Endodermal cell (in vitro differentiated cells): ENCODE measurements around the gene AUTS2. TPM values are rescaled to one million over a fixed set of nuclear protein-coding genes. Genes with fewer than 3 reads are reported as not detected.
A peak's percentile ranks its signal among the peaks of the same experiment; 100 is the strongest.

Source experiments
- DNase-seq: peaks from one replicate; pipeline ENCODE4 v3.0.0-alpha.2; 2017
- H3K27ac ChIP-seq: 2 replicates; pipeline ENCODE4 v1.5.1; 2013; ENCODE audit warnings: mild to moderate bottlenecking, low read depth, low read length, moderate library complexity
- H3K27me3 ChIP-seq: 2 replicates; pipeline ENCODE4 v1.6.1; 2013; ENCODE audit warnings: mild to moderate bottlenecking, low read length, moderate library complexity; ENCODE audit not compliant: insufficient read depth, control insufficient read depth, poor library complexity, severe bottlenecking
- H3K36me3 ChIP-seq: 2 replicates; pipeline ENCODE4 v1.7.0; 2013; ENCODE audit warnings: mild to moderate bottlenecking, low read length, moderate library complexity; ENCODE audit not compliant: control insufficient read depth, insufficient read depth
- H3K4me1 ChIP-seq: one replicate; pipeline ENCODE4 v1.7.0; 2013; ENCODE audit warnings: low read length; ENCODE audit not compliant: control insufficient read depth, insufficient read depth
- H3K4me3 ChIP-seq: 2 replicates; pipeline ENCODE4 v1.5.1; 2013; ENCODE audit warnings: mild to moderate bottlenecking, low read length, moderate library complexity
- H3K9ac ChIP-seq: 2 replicates; pipeline ENCODE4 v1.6.1; 2013; ENCODE audit warnings: mild to moderate bottlenecking, low read length, moderate library complexity; ENCODE audit not compliant: poor library complexity, severe bottlenecking; ENCODE audit errors: extremely low read depth
- H3K9me3 ChIP-seq: 2 replicates; pipeline ENCODE4 v1.6.1; 2013; ENCODE audit warnings: mild to moderate bottlenecking, low read length, moderate library complexity; ENCODE audit not compliant: control insufficient read depth
- H3K27ac Mint-ChIP-seq: 2 replicates; pipeline ENCODE4 v1.8.0; 2020; ENCODE audit warnings: mixed read lengths
- H3K27me3 Mint-ChIP-seq: 2 replicates; pipeline ENCODE4 v1.8.0; 2021; ENCODE audit warnings: mild to moderate bottlenecking, mixed read lengths; ENCODE audit not compliant: insufficient read depth
- H3K36me3 Mint-ChIP-seq: 2 replicates; pipeline ENCODE4 v1.8.0; 2020; ENCODE audit warnings: low read depth, mixed read lengths
- H3K4me1 Mint-ChIP-seq: 2 replicates; pipeline ENCODE4 v1.8.0; 2020; ENCODE audit warnings: mixed read lengths
- H3K4me3 Mint-ChIP-seq: 2 replicates; pipeline ENCODE4 v1.8.0; 2020; ENCODE audit warnings: mild to moderate bottlenecking, moderate library complexity, mixed read lengths
- H3K9me3 Mint-ChIP-seq: 2 replicates; pipeline ENCODE4 v1.8.0; 2020; ENCODE audit warnings: mild to moderate bottlenecking, mixed read lengths
- CTCF ChIP-seq: fragments of 200-600 bp; sonication (generic); conservative IDR thresholded peaks from 2 replicates; pipeline ENCODE4 v1.5.0; 2021; ENCODE audit warnings: antibody characterized with exemption, mild to moderate bottlenecking
- WGBS, 2 experiments: methylation state at CpG; one replicate each; pipeline versions ENCODE4 v1.1.5 to v1.1.7; 2013; ENCODE audit warnings: missing lambda C conversion rate in 2 of 2, mixed read lengths in 1 of 2; ENCODE audit not compliant: insufficient coverage in 1 of 2, insufficient read length in 1 of 2; 5-methylcytosine and 5-hydroxymethylcytosine counted together
- total RNA-seq, 2 donors: library from RNA; stranded (reverse); fragmentation: NEBNext Ultra II Directional in 1 of 2; extraction: Animal tissue kit (Norgen Biotek cat#: 25700) in 1 of 2; gene quantifications; 2 replicates in 1 of 2; 3 replicates in 1 of 2; pipeline ENCODE4 v1.2.1, GENCODE V29; 2021

The AUTS2 gene
- total RNA-seq, 2 donors from 2014 or later: 76.8 to 106 TPM

GRCh38 chr7:69701288-69701687, 103.0 kb downstream of the AUTS2 start:
- peaks cover 80% of the 10 kb centered on the region for H3K4me1 Mint-ChIP-seq
- Histone ChIP-seq H3K27ac (no peak overlapping the region), H3K36me3 (no peaks in the 10 kb centered on the region), H3K9me3 (no peaks in the 10 kb centered on the region), H3K9ac (peak overlapping the region; percentile 16), H3K4me1 (peaks cover 35% of the 10 kb centered on the region), H3K27me3 (no peaks in the 10 kb centered on the region), H3K4me3 (peak overlapping the region; percentile 25)
- no peak for DNase-seq
- no peak overlapping the region for H3K4me3 Mint-ChIP-seq
- 75 to 83% methylated on average over 4 to 5 of the region's 5 CpGs for WGBS, 2 experiments
- peak overlapping the region; percentile 43 for H3K27ac Mint-ChIP-seq
- H3K27me3 Mint-ChIP-seq: no peaks in the 10 kb centered on the region
- H3K36me3 Mint-ChIP-seq: no peaks in the 10 kb centered on the region
- TF ChIP-seq CTCF: no peak
- H3K9me3 Mint-ChIP-seq: no peaks in the 10 kb centered on the region

- Mint-ChIP-seq H3K4me1 (peaks cover 79% of the 10 kb centered on the region), H3K4me3 (no peak overlapping the region), H3K27ac (no peak overlapping the region), H3K27me3 (no peaks in the 10 kb centered on the region), H3K9me3 (no peaks in the 10 kb centered on the region), H3K36me3 (no peaks in the 10 kb centered on the region)
- H3K27ac ChIP-seq: no peak overlapping the region
- H3K9me3 ChIP-seq: no peaks in the 10 kb centered on the region
- H3K27me3 ChIP-seq: no peaks in the 10 kb centered on the region
- 93% methylated on average over 1 of the region's 1 CpG; no CpG with 5 or more reads in 1 of the 2 experiments for WGBS, 2 experiments
- no peak overlapping the region for H3K4me3 ChIP-seq
- no peaks in the 10 kb centered on the region for H3K36me3 ChIP-seq
- TF ChIP-seq CTCF: no peak
- H3K9ac ChIP-seq: no peak overlapping the region
- H3K4me1 ChIP-seq: peaks cover 34% of the 10 kb centered on the region
- no peak for DNase-seq
Observed at GRCh38 chr7:69702357-69702756, 104.1 kb downstream of the AUTS2 start.

GRCh38 chr7:69703099-69703498, 104.8 kb downstream of the AUTS2 start:
- Mint-ChIP-seq H3K27ac (no peak overlapping the region), H3K36me3 (no peaks in the 10 kb centered on the region), H3K27me3 (no peaks in the 10 kb centered on the region), H3K4me1 (peaks cover 78% of the 10 kb centered on the region), H3K9me3 (no peaks in the 10 kb centered on the region), H3K4me3 (no peak overlapping the region)
- Histone ChIP-seq H3K4me3 (no peak overlapping the region), H3K9me3 (no peaks in the 10 kb centered on the region), H3K4me1 (peaks cover 33% of the 10 kb centered on the region), H3K27me3 (no peaks in the 10 kb centered on the region), H3K36me3 (no peaks in the 10 kb centered on the region), H3K27ac (no peak overlapping the region), H3K9ac (no peak overlapping the region)
- 41% methylated on average over 2 of the region's 2 CpGs; no CpG with 5 or more reads in 1 of the 2 experiments for WGBS, 2 experiments
- no peak for DNase-seq
- TF ChIP-seq CTCF: no peak
